ENCODE measurements around the gene CDCA4.
"Not testable (repeated sequence)": the region's sequence is repeated elsewhere in the genome, so short reads cannot be mapped to it uniquely, and the experiment has no call there.

The CDCA4 gene

GRCh38 chr14:105045710-105046326 is 24.9 kb upstream of the CDCA4 start:
- peak; percentile 99 for TF ChIP-seq CTCF (IDR thresholded peaks at IDR 0.05; ENCODE audit: low read depth, low read length, missing control alignments)
- in situ Hi-C loops (cut with HindIII; ENCODE audit: low sequenced_read_pairs) = no loop called here
- peak; percentile 55 for DNase-seq (ENCODE audit: low read depth)
- H3K4me3 ChIP-seq (ENCODE audit: low read depth, low read length) = no peak overlapping the region

- DNase-seq (ENCODE audit: low read depth) = no peak
- in situ Hi-C loops (cut with HindIII; ENCODE audit: low sequenced_read_pairs) = no loop called here
- TF ChIP-seq CTCF (IDR thresholded peaks at IDR 0.05; ENCODE audit: low read depth, low read length, missing control alignments) = no peak
- H3K4me3 ChIP-seq (ENCODE audit: low read depth, low read length) = no peak overlapping the region
Observed at GRCh38 chr14:105043641-105044040, 22.8 kb upstream of the CDCA4 start.

GRCh38 chr14:105042813-105043212 is 21.9 kb upstream of the CDCA4 start:
- no peak for TF ChIP-seq CTCF (IDR thresholded peaks at IDR 0.05; ENCODE audit: low read depth, low read length, missing control alignments)
- in situ Hi-C loops (cut with HindIII; ENCODE audit: low sequenced_read_pairs) = no loop called here
- DNase-seq (ENCODE audit: low read depth) = no peak
- no peak overlapping the region for H3K4me3 ChIP-seq (ENCODE audit: low read depth, low read length)

DNA sequence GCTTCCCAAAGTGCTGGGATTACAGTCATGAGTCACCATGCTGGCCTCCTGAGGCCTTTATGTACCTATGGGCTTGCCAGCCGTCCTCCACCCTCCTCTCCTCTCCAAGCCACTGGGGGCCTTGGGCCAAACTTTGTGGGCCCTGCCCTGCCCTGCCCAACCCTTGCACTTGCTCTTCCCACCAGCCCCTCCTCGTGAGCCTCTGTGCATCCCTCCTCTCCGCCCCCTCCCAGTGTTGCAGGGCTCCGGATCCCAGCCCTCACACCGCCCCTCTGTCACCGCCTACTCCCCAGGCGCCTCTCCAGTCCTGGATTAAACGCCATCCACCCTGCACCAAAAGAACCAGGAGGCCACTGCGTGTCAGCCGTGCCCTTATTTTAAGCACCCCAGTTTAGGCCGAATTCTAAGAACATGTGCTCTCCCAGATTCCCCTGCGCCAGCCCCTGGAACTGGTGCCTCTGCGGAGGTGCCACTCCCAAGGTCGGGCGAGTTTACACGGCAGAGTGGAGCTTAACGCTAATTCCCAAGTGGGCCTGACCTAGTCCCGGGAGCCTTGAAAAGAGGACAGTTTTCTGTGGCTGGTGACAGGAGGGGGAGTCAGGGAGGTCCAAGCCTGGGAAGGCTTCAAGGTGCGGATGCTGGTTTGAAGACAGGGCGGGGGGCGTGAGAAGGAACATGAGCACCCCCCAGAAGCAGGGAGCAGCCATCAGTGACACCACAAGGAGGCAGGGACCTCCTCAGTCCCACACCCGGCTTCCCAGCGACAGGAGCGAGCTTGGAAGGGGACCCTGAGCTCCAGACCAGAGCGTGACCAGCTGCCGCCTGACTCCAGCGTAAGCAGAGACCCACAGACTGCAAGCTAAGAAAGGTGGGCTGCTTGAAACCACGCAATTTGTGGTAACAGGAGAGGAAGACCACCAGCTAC is 21.2 kb upstream of the CDCA4 start:
- no peak overlapping the region for H3K4me3 ChIP-seq (ENCODE audit: low read depth, low read length)
- DNase-seq (ENCODE audit: low read depth) = no peak
- no peak for TF ChIP-seq CTCF (IDR thresholded peaks at IDR 0.05; ENCODE audit: low read depth, low read length, missing control alignments)
- in situ Hi-C loops (cut with HindIII; ENCODE audit: low sequenced_read_pairs) = no loop called here

GRCh38 chr14:105039458-105040205 is 18.7 kb upstream of the CDCA4 start:
- DNase-seq (ENCODE audit: low read depth) = no peak
- no peak overlapping the region for H3K4me3 ChIP-seq (ENCODE audit: low read depth, low read length)
- TF ChIP-seq CTCF (IDR thresholded peaks at IDR 0.05; ENCODE audit: low read depth, low read length, missing control alignments) = no peak
- in situ Hi-C loops (cut with HindIII; ENCODE audit: low sequenced_read_pairs) = no loop called here

- in situ Hi-C loops (cut with HindIII; ENCODE audit: low sequenced_read_pairs); H3K4me3 ChIP-seq (ENCODE audit: low read depth, low read length); DNase-seq (ENCODE audit: low read depth): not testable (repeated sequence)
Observed at GRCh38 chr14:105035616-105036015, 14.7 kb upstream of the CDCA4 start.

Measured in astrocyte of the cerebellum (primary cell).